Erythroblast (primary cell): Measurements from ENCODE around the gene ZNF175.

Source experiments
- GATA1 ChIP-seq: IDR thresholded peaks from 2 replicates; pipeline ENCODE4 v1.6.1; 2011; ENCODE audit warnings: low read depth, mild to moderate bottlenecking, control low read depth, low read length, moderate library complexity
- POLR2A ChIP-seq: IDR thresholded peaks from 2 replicates; pipeline ENCODE4 v1.6.1; 2011; ENCODE audit warnings: mild to moderate bottlenecking, low read length

GRCh38 chr19:51587264-51588191 is 16.4 kb downstream of the ZNF175 start:
- TF ChIP-seq POLR2A (no peak), GATA1 (no peak)
